SU-DHL-6 (cell line): Measurements from ENCODE around the gene SLC15A2.

Experiments used
- H2AFZ ChIP-seq: fragments of 200-600 bp; sonication (generic); 2 replicates; pipeline ENCODE4 v1.6.1; 2014; ENCODE audit warnings: low read depth, mild to moderate bottlenecking, moderate library complexity, mixed read lengths, antibody characterized with exemption, low read length; ENCODE audit not compliant: severe bottlenecking
- H3F3A ChIP-seq: fragments of 200-600 bp; shearing (Covaris generic); 2 replicates; pipeline ENCODE4 v1.6.0; 2016; ENCODE audit warnings: antibody characterized with exemption, mild to moderate bottlenecking; ENCODE audit not compliant: insufficient read depth
- H3K27ac ChIP-seq: fragments of 200-600 bp; sonication (generic); 2 replicates; pipeline ENCODE4 v1.5.1; 2016; ENCODE audit warnings: low read depth, mild to moderate bottlenecking, low read length, moderate library complexity, mixed read lengths
- H3K27me3 ChIP-seq: fragments of 200-600 bp; sonication (generic), shearing (Covaris generic); 2 replicates; pipeline ENCODE4 v1.6.0; 2014; ENCODE audit warnings: mild to moderate bottlenecking, low read length
- H3K36me3 ChIP-seq: fragments of 200-600 bp; sonication (generic); 2 replicates; pipeline ENCODE4 v1.6.1; 2014; ENCODE audit warnings: mild to moderate bottlenecking, low read length, mixed read lengths
- H3K4me2 ChIP-seq: fragments of 300-600, 200-600 bp; shearing (Covaris generic), sonication (generic); 2 replicates; pipeline ENCODE4 v1.6.0; 2014; ENCODE audit warnings: low read length, low read depth, mild to moderate bottlenecking; ENCODE audit not compliant: poor library complexity, severe bottlenecking
- H3K4me3 ChIP-seq: fragments of 200-600 bp; sonication (generic); 2 replicates; pipeline ENCODE4 v1.5.1; 2014; ENCODE audit warnings: antibody characterized with exemption, low read length, mild to moderate bottlenecking, mixed read lengths; ENCODE audit not compliant: insufficient read depth, poor library complexity, severe bottlenecking
- H3K79me2 ChIP-seq: fragments of 200-600 bp; sonication (generic); 2 replicates; pipeline ENCODE4 v1.6.1; 2014; ENCODE audit warnings: mild to moderate bottlenecking, low read length, moderate library complexity; ENCODE audit not compliant: insufficient read depth
- H3K9ac ChIP-seq: fragments of 200-600 bp; sonication (generic); 2 replicates; pipeline ENCODE4 v1.7.0; 2014; ENCODE audit warnings: mild to moderate bottlenecking, low read length
- H3K9me2 ChIP-seq: fragments of 200-600 bp; sonication (generic); replicated peaks from 2 replicates; pipeline ENCODE4 v1.6.1; 2014; ENCODE audit warnings: low read length; ENCODE audit not compliant: insufficient read depth
- H3K9me3 ChIP-seq: fragments of 200-600 bp; sonication (generic); 2 replicates; pipeline ENCODE4 v1.6.1; 2014; ENCODE audit warnings: low read length, mixed read lengths; ENCODE audit not compliant: insufficient read depth
- H4K20me1 ChIP-seq: fragments of 200-600 bp; sonication (generic); 2 replicates; pipeline ENCODE4 v1.6.1; 2014; ENCODE audit warnings: low read depth, mild to moderate bottlenecking, antibody characterized with exemption, low read length, moderate library complexity, mixed read lengths
- CTCF ChIP-seq: fragments of 200-600 bp; sonication (generic); IDR thresholded peaks from one replicate; pipeline ENCODE4 v1.5.1; 2017; ENCODE audit warnings: antibody characterized with exemption, mild to moderate bottlenecking, low read length, moderate library complexity; ENCODE audit not compliant: insufficient read depth, poor library complexity, severe bottlenecking
- EZH2phosphoT487 ChIP-seq: fragments of 200-600 bp; sonication (generic), shearing (Covaris generic); conservative IDR thresholded peaks from 2 replicates; pipeline ENCODE4 v1.6.1; 2018; ENCODE audit warnings: mild to moderate bottlenecking, antibody characterized with exemption, low read length, moderate library complexity, mixed read lengths

The SLC15A2 gene

GRCh38 chr3:121957674-121958415, 63.6 kb downstream of the SLC15A2 start:
- no peak overlapping the region for H2AFZ ChIP-seq
- H3K4me3 ChIP-seq, result no peak overlapping the region
- H3K9me3 ChIP-seq, result no peaks in the 10 kb centered on the region
- peaks cover 26% of the 10 kb centered on the region; the same call in 1 of the 2 replicates for H3K36me3 ChIP-seq
- H3K9me2 ChIP-seq, result no peaks in the 10 kb centered on the region
- 0 out of 2 replicates have a peak, but pooled peaks cover 4% of the 10 kb centered on the region for H3F3A ChIP-seq
- H4K20me1 ChIP-seq, result no peaks in the 10 kb centered on the region
- no peaks in the 10 kb centered on the region for H3K79me2 ChIP-seq
- TF ChIP-seq EZH2phosphoT487 (no peak), CTCF (no peak)
- no peak overlapping the region for H3K27ac ChIP-seq
- H3K4me2 ChIP-seq, result no peak overlapping the region
- H3K9ac ChIP-seq, result no peak overlapping the region
- H3K27me3 ChIP-seq, result no peaks in the 10 kb centered on the region

DNA sequence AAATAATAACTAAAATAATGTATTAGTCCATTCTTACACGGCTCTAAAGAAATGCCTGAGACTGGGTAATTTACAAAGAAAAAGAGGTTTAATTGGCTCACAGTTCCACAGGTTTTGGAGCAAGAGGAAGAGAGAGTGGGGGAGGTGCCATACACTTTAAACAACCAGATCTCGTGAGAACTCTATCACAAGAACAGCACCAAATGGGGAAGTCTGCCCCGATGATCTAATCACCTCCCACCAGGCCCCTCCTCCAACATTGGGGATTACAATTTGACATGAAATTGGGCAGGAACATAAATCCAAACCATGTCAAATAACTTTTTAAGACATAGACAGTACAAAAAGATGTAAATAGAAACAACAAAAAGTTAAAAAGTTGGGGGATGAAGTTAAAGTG, 64.6 kb downstream of the SLC15A2 start:
- Histone ChIP-seq H3K4me3 (no peak overlapping the region), H3K36me3 (peaks cover 26% of the 10 kb centered on the region; the same call in 1 of the 2 replicates), H3F3A (no peaks in the 10 kb centered on the region), H3K9me2 (no peaks in the 10 kb centered on the region), H3K4me2 (no peak overlapping the region), H3K9ac (no peak overlapping the region), H4K20me1 (no peaks in the 10 kb centered on the region), H3K27me3 (no peaks in the 10 kb centered on the region), H3K79me2 (no peaks in the 10 kb centered on the region), H2AFZ (no peak overlapping the region), H3K27ac (no peak overlapping the region), H3K9me3 (no peaks in the 10 kb centered on the region)
- TF ChIP-seq CTCF (no peak), EZH2phosphoT487 (no peak)

DNA sequence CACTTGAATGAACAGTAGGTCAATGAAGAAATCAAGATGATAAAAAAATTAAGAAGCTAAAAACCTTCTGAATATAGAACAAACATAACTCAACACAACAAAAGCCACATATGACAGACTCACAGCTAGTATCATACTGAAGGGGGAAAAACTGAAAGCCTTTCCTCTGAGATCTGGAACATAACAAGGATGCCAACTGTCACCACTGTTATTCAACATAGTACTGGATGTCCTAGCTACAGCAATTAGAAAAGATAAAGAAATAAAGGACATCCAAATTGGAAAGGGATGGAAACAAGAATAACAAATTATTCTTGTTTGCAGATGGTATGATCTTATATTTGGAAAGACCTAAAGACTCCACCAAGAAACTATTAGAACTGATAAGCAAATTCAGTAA, 67.1 kb downstream of the SLC15A2 start:
- TF ChIP-seq CTCF (no peak), EZH2phosphoT487 (no peak)
- H3K9ac ChIP-seq, result no peak overlapping the region

More for the DNA sequence above, 67.1 kb downstream of the SLC15A2 start:
- Histone ChIP-seq H3K79me2 (no peaks in the 10 kb centered on the region), H3K36me3 (peaks cover 26% of the 10 kb centered on the region; the same call in 1 of the 2 replicates), H3K9me2 (no peaks in the 10 kb centered on the region), H3K9me3 (no peaks in the 10 kb centered on the region), H4K20me1 (no peaks in the 10 kb centered on the region), H3K27ac (no peak overlapping the region), H3K27me3 (no peaks in the 10 kb centered on the region), H2AFZ (no peak overlapping the region), H3K4me2 (no peak overlapping the region), H3K4me3 (no peak overlapping the region), H3F3A (no peaks in the 10 kb centered on the region)
